KMS-11 (cell line): Measurements from ENCODE around the gene DBH.

Experiments
- H2AFZ ChIP-seq: fragments of 200-600 bp; sonication (generic); 2 replicates; pipeline ENCODE4 v1.6.1; 2016; ENCODE audit warnings: antibody characterized with exemption, mixed run types, low read depth
- H3K27ac ChIP-seq: fragments of 200-600 bp; sonication (generic); 2 replicates; pipeline ENCODE4 v1.6.1; 2016; ENCODE audit warnings: mild to moderate bottlenecking, mixed run types
- H3K27me3 ChIP-seq: fragments of 200-600 bp; sonication (generic); 2 replicates; pipeline ENCODE4 v1.6.1; 2017; ENCODE audit warnings: mild to moderate bottlenecking, low read depth, mixed run types, moderate library complexity; ENCODE audit not compliant: insufficient read depth
- H3K36me3 ChIP-seq: fragments of 200-600 bp; sonication (generic); 2 replicates; pipeline ENCODE4 v1.6.1; 2017; ENCODE audit warnings: mild to moderate bottlenecking, mixed run types; ENCODE audit not compliant: insufficient read depth
- H3K4me1 ChIP-seq: fragments of 200-600 bp; sonication (generic); 2 replicates; pipeline ENCODE4 v1.6.1; 2016; ENCODE audit warnings: mild to moderate bottlenecking, low read depth, mixed run types; ENCODE audit not compliant: poor library complexity, severe bottlenecking
- H3K4me2 ChIP-seq: fragments of 200-600 bp; sonication (generic); 2 replicates; pipeline ENCODE4 v1.7.0; 2016; ENCODE audit warnings: mild to moderate bottlenecking, mixed run types
- H3K4me3 ChIP-seq: fragments of 200-600 bp; sonication (generic); IDR thresholded peaks from 2 replicates; pipeline ENCODE4 v1.6.1; 2017; ENCODE audit warnings: low read depth, low read length, mixed read lengths; ENCODE audit not compliant: insufficient read depth
- H3K79me2 ChIP-seq: fragments of 200-600 bp; sonication (generic); 2 replicates; pipeline ENCODE4 v1.6.1; 2016; ENCODE audit warnings: low read depth, mixed run types; ENCODE audit not compliant: insufficient read depth
- H3K9ac ChIP-seq: fragments of 200-600 bp; sonication (generic); 2 replicates; pipeline ENCODE4 v1.6.1; 2016; ENCODE audit warnings: mild to moderate bottlenecking, mixed run types
- H4K20me1 ChIP-seq: fragments of 200-600 bp; sonication (generic); 2 replicates; pipeline ENCODE4 v1.6.1; 2016; ENCODE audit warnings: mild to moderate bottlenecking, mixed run types; ENCODE audit not compliant: insufficient read depth
- TF ChIP-seq, protein P1 (sequence below): fragments of 200-600 bp; sonication (generic); conservative IDR thresholded peaks from 2 replicates; pipeline ENCODE4 v1.6.1; 2017; ENCODE audit warnings: low read depth, mild to moderate bottlenecking, antibody characterized with exemption, low read length, moderate library complexity, mixed read lengths

DBH gene

DNA sequence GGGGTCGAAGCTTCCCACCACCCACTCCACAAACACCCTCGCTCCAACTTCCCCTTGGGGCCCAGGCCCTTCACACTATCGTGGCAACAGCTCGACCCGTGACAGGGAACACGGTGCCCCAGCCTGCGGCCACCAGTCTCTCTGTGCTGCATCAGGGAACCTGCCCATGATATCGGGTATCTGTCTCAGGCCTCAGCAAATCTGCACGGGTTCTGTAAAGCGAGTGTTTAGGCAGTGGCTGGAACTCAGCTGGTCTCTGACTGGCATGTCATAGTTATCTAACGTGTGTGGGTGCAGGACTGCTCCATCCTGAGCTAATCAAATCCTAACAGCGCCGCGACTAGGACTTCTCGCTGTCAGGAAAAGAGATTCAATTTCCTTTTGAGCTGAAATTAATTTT, 42.9 kb downstream of the DBH start:
- Histone ChIP-seq H3K36me3 (no peaks in the 10 kb centered on the region), H3K27ac (no peak overlapping the region), H3K4me2 (no peak overlapping the region), H3K27me3 (peaks cover 70% of the 10 kb centered on the region), H3K4me3 (no peak overlapping the region), H2AFZ (no peak overlapping the region), H3K9ac (no peak overlapping the region), H4K20me1 (no peaks in the 10 kb centered on the region), H3K4me1 (no peaks in the 10 kb centered on the region), H3K79me2 (no peaks in the 10 kb centered on the region)
- TF ChIP-seq, protein P1, sequence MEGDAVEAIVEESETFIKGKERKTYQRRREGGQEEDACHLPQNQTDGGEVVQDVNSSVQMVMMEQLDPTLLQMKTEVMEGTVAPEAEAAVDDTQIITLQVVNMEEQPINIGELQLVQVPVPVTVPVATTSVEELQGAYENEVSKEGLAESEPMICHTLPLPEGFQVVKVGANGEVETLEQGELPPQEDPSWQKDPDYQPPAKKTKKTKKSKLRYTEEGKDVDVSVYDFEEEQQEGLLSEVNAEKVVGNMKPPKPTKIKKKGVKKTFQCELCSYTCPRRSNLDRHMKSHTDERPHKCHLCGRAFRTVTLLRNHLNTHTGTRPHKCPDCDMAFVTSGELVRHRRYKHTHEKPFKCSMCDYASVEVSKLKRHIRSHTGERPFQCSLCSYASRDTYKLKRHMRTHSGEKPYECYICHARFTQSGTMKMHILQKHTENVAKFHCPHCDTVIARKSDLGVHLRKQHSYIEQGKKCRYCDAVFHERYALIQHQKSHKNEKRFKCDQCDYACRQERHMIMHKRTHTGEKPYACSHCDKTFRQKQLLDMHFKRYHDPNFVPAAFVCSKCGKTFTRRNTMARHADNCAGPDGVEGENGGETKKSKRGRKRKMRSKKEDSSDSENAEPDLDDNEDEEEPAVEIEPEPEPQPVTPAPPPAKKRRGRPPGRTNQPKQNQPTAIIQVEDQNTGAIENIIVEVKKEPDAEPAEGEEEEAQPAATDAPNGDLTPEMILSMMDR = no peak

DNA sequence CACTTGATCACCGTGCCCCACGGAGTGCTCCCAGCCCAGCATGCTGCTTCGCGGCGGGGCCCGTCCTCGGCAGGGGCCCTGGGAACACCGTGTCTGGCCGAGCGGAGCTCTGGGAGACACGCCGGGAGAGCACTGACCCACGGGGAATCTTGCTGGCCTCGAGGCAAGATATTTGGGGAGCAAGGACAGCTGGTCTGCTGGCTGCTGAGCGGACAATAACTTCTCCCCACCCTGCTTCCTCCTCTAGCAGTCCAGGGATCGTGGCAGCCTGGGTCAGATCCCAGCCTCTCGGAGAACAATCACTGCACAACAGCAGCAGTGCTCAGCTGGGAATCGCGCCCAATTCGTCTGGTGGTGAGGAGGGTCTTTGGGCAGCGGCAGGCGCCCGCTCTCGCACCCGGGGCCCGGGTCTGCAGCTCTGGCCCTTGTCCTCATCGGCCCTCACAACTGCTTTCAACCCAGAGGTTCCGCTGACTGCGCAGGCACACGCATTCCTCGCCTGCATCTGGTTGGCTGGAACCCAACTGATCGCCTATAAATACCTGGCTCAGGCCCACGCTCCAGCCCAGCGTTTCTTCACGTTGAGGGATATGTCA, 43.4 kb downstream of the DBH start:
- H3K27ac ChIP-seq = no peak overlapping the region
- H3K4me3 ChIP-seq = no peak overlapping the region
- no peak overlapping the region for H3K9ac ChIP-seq
- no peaks in the 10 kb centered on the region for H4K20me1 ChIP-seq
- peaks cover 71% of the 10 kb centered on the region for H3K27me3 ChIP-seq
- TF ChIP-seq, protein P1 = no peak
- no peak overlapping the region for H3K4me2 ChIP-seq
- H3K4me1 ChIP-seq = no peaks in the 10 kb centered on the region
- no peak overlapping the region for H2AFZ ChIP-seq
- H3K79me2 ChIP-seq = no peaks in the 10 kb centered on the region
- no peaks in the 10 kb centered on the region for H3K36me3 ChIP-seq

DNA sequence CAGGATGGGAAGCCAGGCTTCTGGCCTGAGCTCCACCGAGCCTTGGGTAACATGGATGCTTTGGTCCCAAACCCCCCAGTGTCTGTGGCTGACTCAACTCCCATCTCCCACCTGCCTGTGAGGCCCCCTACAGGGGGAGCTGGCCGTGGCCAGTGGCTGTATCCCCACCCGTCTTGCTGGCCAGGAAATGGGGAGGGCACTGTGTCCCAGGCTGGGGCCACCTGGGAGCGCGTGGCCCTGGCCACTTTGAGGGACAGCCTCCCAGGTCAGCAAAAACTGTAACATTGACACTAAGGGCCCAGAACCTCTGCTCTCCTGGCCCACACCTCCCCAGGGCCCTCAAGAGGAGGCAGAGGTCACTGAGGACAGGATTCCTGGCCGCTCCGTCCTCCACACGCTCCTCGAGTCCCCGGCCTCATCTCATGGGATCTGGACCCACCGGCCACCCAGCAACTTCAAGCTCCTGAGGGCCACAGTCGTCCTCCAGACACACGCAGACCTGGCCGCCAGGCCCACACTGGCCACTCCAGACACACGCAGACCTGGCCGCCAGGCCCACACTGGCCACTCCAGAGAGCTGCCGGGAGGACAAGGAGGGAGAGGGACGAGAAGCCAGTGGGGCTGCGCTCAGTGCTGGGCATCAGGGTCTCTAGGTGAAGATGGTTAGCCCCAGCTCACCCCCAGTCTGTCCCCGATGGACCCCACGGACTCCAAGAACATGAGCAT, 44.2 kb downstream of the DBH start:
- Histone ChIP-seq H2AFZ (no peak overlapping the region), H4K20me1 (no peaks in the 10 kb centered on the region), H3K36me3 (no peaks in the 10 kb centered on the region), H3K4me3 (no peak overlapping the region), H3K4me1 (no peaks in the 10 kb centered on the region), H3K79me2 (no peaks in the 10 kb centered on the region), H3K4me2 (no peak overlapping the region), H3K27me3 (peaks cover 72% of the 10 kb centered on the region), H3K27ac (no peak overlapping the region), H3K9ac (no peak overlapping the region)
- TF ChIP-seq, protein P1 = no peak

DNA sequence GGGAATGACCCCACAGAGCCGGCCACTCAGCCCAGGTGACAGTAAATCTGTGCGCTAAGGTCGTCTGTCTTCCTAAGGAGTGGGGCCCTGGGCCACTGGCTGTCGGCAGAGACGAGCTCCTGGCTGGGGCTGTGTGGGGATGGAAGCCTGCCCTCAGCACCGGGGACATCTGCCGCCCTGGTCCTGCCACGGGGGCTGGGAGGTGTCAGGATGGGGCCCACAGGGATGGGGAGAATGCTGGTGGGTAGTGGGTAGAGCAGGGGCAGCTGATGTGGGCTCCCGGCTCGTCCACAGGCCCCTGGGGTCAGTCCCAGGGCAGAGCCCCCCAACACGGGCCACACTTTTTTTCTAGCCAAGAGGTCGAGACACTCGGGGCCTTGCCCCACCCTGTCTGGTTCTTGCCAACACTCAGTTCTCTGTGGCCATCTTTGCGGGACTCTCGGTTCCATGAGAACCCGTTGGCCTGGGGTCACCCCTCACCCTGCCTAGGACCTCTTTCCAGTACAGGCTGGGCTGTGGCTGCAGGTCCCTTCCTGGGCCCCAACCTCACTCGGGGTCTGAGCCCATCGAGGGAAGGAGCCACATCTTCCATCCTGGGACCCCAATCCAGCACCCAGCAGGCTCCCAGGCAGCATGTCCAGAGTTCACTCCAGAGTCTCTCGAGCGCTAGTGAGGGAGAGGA, 45.0 kb downstream of the DBH start:
- H3K36me3 ChIP-seq = no peaks in the 10 kb centered on the region
- no peak overlapping the region for H2AFZ ChIP-seq
- H3K27me3 ChIP-seq = peaks cover 71% of the 10 kb centered on the region
- H3K4me3 ChIP-seq = no peak overlapping the region
- no peak overlapping the region for H3K9ac ChIP-seq
- no peaks in the 10 kb centered on the region for H3K79me2 ChIP-seq
- H3K4me1 ChIP-seq = no peaks in the 10 kb centered on the region
- H3K27ac ChIP-seq = no peak overlapping the region
- TF ChIP-seq, protein P1 = no peak
- no peak overlapping the region for H3K4me2 ChIP-seq
- no peaks in the 10 kb centered on the region for H4K20me1 ChIP-seq
